Measurements from ENCODE around the gene ZMYND8. TPM values are rescaled to one million over a fixed set of nuclear protein-coding genes. Genes with fewer than 3 reads are reported as not detected.

ZMYND8 gene
- total RNA-seq, 1 experiment from 2014 or later, result 29.0 TPM

GRCh38 chr20:47349365-47350180, 6.9 kb downstream of the ZMYND8 start:
- Histone ChIP-seq H3K9me2 (ENCODE audit: insufficient read depth) (no peaks in the 10 kb centered on the region), H3K4me3 (replicated peaks in 1 of 2; ENCODE audit: low read depth in 1 of 2, low read length in 2 of 2) (no peak overlapping the region), H3K27me3 (ENCODE audit: insufficient read depth, low read length) (no peaks in the 10 kb centered on the region), H3K9me3 (ENCODE audit: control insufficient read depth in 1 of 2, insufficient read depth in 1 of 2, low read depth in 1 of 2, low read length in 2 of 2) (no peaks in the 10 kb centered on the region), H3K79me2 (ENCODE audit: insufficient read depth, low read length) (peaks cover 88% of the 10 kb centered on the region), H2AFZ (ENCODE audit: low read depth, low read length, poor library complexity, severe bottlenecking) (no peak overlapping the region), H3K36me3 (ENCODE audit: control insufficient read depth in 1 of 2, insufficient read depth in 2 of 2, low read length in 2 of 2) (peaks cover 0 to 8% of the 10 kb centered on the region in 2 experiments; a peak in 2 of 4 replicates), H3K4me2 (ENCODE audit: low read length) (no peak overlapping the region), H3K27ac (ENCODE audit: low read depth, low read length) (no peak overlapping the region), H3K9ac (ENCODE audit: low read length) (no peak overlapping the region), H4K20me1 (ENCODE audit: insufficient read depth) (no peaks in the 10 kb centered on the region), H3K4me1 (ENCODE audit: control insufficient read depth in 1 of 2, insufficient read depth in 2 of 2, low read length in 2 of 2) (peaks cover 10 to 31% of the 10 kb centered on the region in 2 experiments; a peak in 3 of 4 replicates)
- no peak for ATAC-seq
- intact Hi-C loops (cut with micrococcal nuclease), result no loop called here
- DNase-seq (ENCODE audit: low read depth, low spot score), result no peak
- BruUV-seq (replicated peaks), result no TSS peak
- TF ChIP-seq SRF (IDR thresholded peaks at IDR 0.05; ENCODE audit: low read depth), result no peak
- TF ChIP-seq SIN3A (IDR thresholded peaks at IDR 0.05; ENCODE audit: low read depth), result no peak
- no peak for TF ChIP-seq RAD21 (IDR thresholded peaks at IDR 0.05; ENCODE audit: low read depth)
- no peak for TF ChIP-seq ATF3 (IDR thresholded peaks at IDR 0.05)
- no peak for TF ChIP-seq SP1 (IDR thresholded peaks at IDR 0.05; ENCODE audit: low read depth)
- TF ChIP-seq CBX3 (IDR thresholded peaks at IDR 0.05; ENCODE audit: low read depth), result no peak
- CTCF ChIA-PET, result no interaction called here
- POLR2A ChIA-PET, result interaction anchor here (1.8 kb wide), 1 partner anchor 9 kb away, joined by 7 read pairs; no protein-coding TSS in a partner anchor
- RAD21 ChIA-PET (ENCODE audit: low non-redundant PET in 1 of 2, low total read pairs in 2 of 2, uncharacterized antibody in 2 of 2, unreplicated experiment in 2 of 2), result no interaction called here

- Histone ChIP-seq H3K4me3 (replicated peaks in 1 of 2; ENCODE audit: low read depth in 1 of 2, low read length in 2 of 2) (no peak overlapping the region), H3K27ac (ENCODE audit: low read depth, low read length) (no peak overlapping the region), H4K20me1 (ENCODE audit: insufficient read depth) (no peaks in the 10 kb centered on the region), H3K9me2 (ENCODE audit: insufficient read depth) (no peaks in the 10 kb centered on the region), H3K36me3 (ENCODE audit: control insufficient read depth in 1 of 2, insufficient read depth in 2 of 2, low read length in 2 of 2) (peaks cover 0 to 8% of the 10 kb centered on the region in 2 experiments; a peak in 2 of 4 replicates), H3K27me3 (ENCODE audit: insufficient read depth, low read length) (no peaks in the 10 kb centered on the region), H3K9me3 (ENCODE audit: control insufficient read depth in 1 of 2, insufficient read depth in 1 of 2, low read depth in 1 of 2, low read length in 2 of 2) (no peaks in the 10 kb centered on the region), H2AFZ (ENCODE audit: low read depth, low read length, poor library complexity, severe bottlenecking) (no peak overlapping the region), H3K9ac (ENCODE audit: low read length) (no peak overlapping the region), H3K4me1 (ENCODE audit: control insufficient read depth in 1 of 2, insufficient read depth in 2 of 2, low read length in 2 of 2) (peaks cover 4 to 28% of the 10 kb centered on the region in 2 experiments; a peak in 3 of 4 replicates), H3K79me2 (ENCODE audit: insufficient read depth, low read length) (peaks cover 86% of the 10 kb centered on the region), H3K4me2 (ENCODE audit: low read length) (no peak overlapping the region)
- no peak for ATAC-seq
- CTCF ChIA-PET, result no interaction called here
- intact Hi-C loops (cut with micrococcal nuclease), result no loop called here
- BruUV-seq (replicated peaks), result no TSS peak
- no peak for DNase-seq (ENCODE audit: low read depth, low spot score)
- RAD21 ChIA-PET (ENCODE audit: low non-redundant PET in 1 of 2, low total read pairs in 2 of 2, uncharacterized antibody in 2 of 2, unreplicated experiment in 2 of 2), result no interaction called here
- POLR2A ChIA-PET, result interaction anchor here (1.8 kb wide), 2 partner anchors 8 to 10 kb away, joined by 7 read pairs; partner anchors contain the start of gene ZMYND8
- TF ChIP-seq RAD21 (IDR thresholded peaks at IDR 0.05; ENCODE audit: low read depth) (no peak), MAX (IDR thresholded peaks at IDR 0.05) (no peak), SP1 (IDR thresholded peaks at IDR 0.05; ENCODE audit: low read depth) (no peak), EGR1 (IDR thresholded peaks at IDR 0.05; ENCODE audit: low read depth) (no peak), CTCF (IDR thresholded peaks at IDR 0.05 in 2 of 3, conservative IDR thresholded peaks at IDR 0.05 in 1 of 3; ENCODE audit: borderline replicate concordance in 1 of 3, insufficient read depth in 1 of 3, low read depth in 2 of 3, low read length in 2 of 3) (no peak), ZBTB33 (IDR thresholded peaks at IDR 0.05; ENCODE audit: extremely low read depth, insufficient replicate concordance, low read length) (no peak), POLR2A (IDR thresholded peaks at IDR 0.05; ENCODE audit: borderline replicate concordance, extremely low read depth, insufficient read depth, insufficient read length) (no peak), ZNF274 (IDR thresholded peaks at IDR 0.05; ENCODE audit: low read depth, low read length) (no peak), ATF3 (IDR thresholded peaks at IDR 0.05) (no peak), ELF1 (IDR thresholded peaks at IDR 0.05; ENCODE audit: borderline replicate concordance, low read depth) (no peak)
Observed at GRCh38 chr20:47348539-47349142, 7.9 kb downstream of the ZMYND8 start.

Measured in HCT116 (cell line).